Fibroblast of lung (primary cell): ENCODE results near the gene FGA.

Experiments
- CTCF ChIP-seq, 2 donors: IDR thresholded peaks in 1 of 2; conservative IDR thresholded peaks in 1 of 2; 1 replicate in 1 of 2; 2 replicates in 1 of 2; pipeline ENCODE4 v1.5.1; 2011 to 2012; ENCODE audit warnings: low read length in 2 of 2, control low read depth in 1 of 2, inconsistent platforms in 1 of 2, low read depth in 1 of 2, mild to moderate bottlenecking in 1 of 2
- EZH2 ChIP-seq: IDR thresholded peaks from 2 replicates; pipeline ENCODE4 v1.5.1; 2012; ENCODE audit warnings: low read length, control low read depth, mild to moderate bottlenecking; ENCODE audit errors: missing control alignments

GRCh38 chr4:154615211-154615610, 24.7 kb upstream of the FGA start:
- TF ChIP-seq CTCF (conservative IDR thresholded peaks at IDR 0.05 in 1 of 2, IDR thresholded peaks at IDR 0.05 in 1 of 2; ENCODE audit: low read depth in 1 of 2, low read length in 2 of 2) (no peak), EZH2 (no peak)
